B cell (primary cell): ENCODE data around the gene FBN2. TPM values are rescaled to one million over a fixed set of nuclear protein-coding genes. Genes with fewer than 3 reads are reported as not detected.

Source experiments
- ATAC-seq: fragments of 200-7000 bp; cut with Tn5 transposase; one replicate; pipeline ENCODE4 v1.10.0; 2021; ENCODE audit warnings: low read depth, mild to moderate bottlenecking, moderate number of reproducible peaks, moderate library complexity
- CTCF ChIA-PET: fragments of 350-600 bp; sonication (Branson Sonifier 250); formaldehyde crosslinking; loops from one replicate; lab custom pipeline; 2021; ENCODE audit warnings: antibody characterized with exemption, inconsistent platforms; lab: Charles Lee
- POLR2A ChIA-PET: fragments of 350-600 bp; sonication (Branson Sonifier 250); formaldehyde crosslinking; loops from one replicate; lab custom pipeline; 2021; ENCODE audit warnings: antibody characterized with exemption; lab: Charles Lee
- DNase-seq: peaks from one replicate; pipeline ENCODE4 v3.0.0; 2013
- H2AFZ ChIP-seq: 2 replicates; pipeline ENCODE4 v1.6.1; 2012; ENCODE audit warnings: mild to moderate bottlenecking, low read depth, low read length; ENCODE audit not compliant: insufficient read depth, poor library complexity, severe bottlenecking
- H3K27ac ChIP-seq, 2 donors: 1 replicate in 1 of 2; 2 replicates in 1 of 2; pipeline ENCODE4 v1.5.1; 2012 to 2013; ENCODE audit warnings: low read length in 2 of 2, mild to moderate bottlenecking in 2 of 2, moderate library complexity in 1 of 2
- H3K27me3 ChIP-seq, 4 experiments: fragments of 200-600 bp in 1 of 4; sonication (generic) in 1 of 4; replicated peaks in 1 of 4; 1 replicate in 2 of 4; 2 replicates in 2 of 4; pipeline versions ENCODE4 v1.6.1 to v1.7.0; 2013 to 2016; ENCODE audit warnings: low read length in 3 of 4, mild to moderate bottlenecking in 2 of 4, mixed read lengths in 1 of 4, moderate library complexity in 1 of 4; ENCODE audit not compliant: insufficient read depth in 4 of 4, control insufficient read depth in 3 of 4; ENCODE audit errors: control extremely low read depth in 1 of 4
- H3K36me3 ChIP-seq, 2 experiments: replicated peaks in 1 of 2; 1 replicate in 1 of 2; 2 replicates in 1 of 2; pipeline versions ENCODE4 v1.6.1 to v1.7.1; 2013; ENCODE audit warnings: low read length in 1 of 2; ENCODE audit not compliant: insufficient read depth in 2 of 2, control insufficient read depth in 1 of 2; ENCODE audit errors: control extremely low read depth in 1 of 2, extremely low read depth in 1 of 2
- H3K4me1 ChIP-seq, 2 donors: fragments of 200-600 bp in 1 of 2; sonication (generic) in 1 of 2; 1 replicate in 1 of 2; 2 replicates in 1 of 2; pipeline versions ENCODE4 v1.5.1 to v1.6.1; 2013 to 2017; ENCODE audit warnings: low read length in 2 of 2; ENCODE audit not compliant: control insufficient read depth in 2 of 2, insufficient read depth in 2 of 2
- H3K4me2 ChIP-seq: replicated peaks from 2 replicates; pipeline ENCODE3; 2012; ENCODE audit warnings: mild to moderate bottlenecking, low read depth, low read length; ENCODE audit not compliant: poor library complexity, severe bottlenecking
- H3K4me3 ChIP-seq, 5 experiments: fragments of 200-600 bp in 1 of 5; sonication (generic) in 1 of 5; 1 replicate in 3 of 5; 2 replicates in 2 of 5; pipeline versions ENCODE4 v1.5.1 to v1.7.0; 2011 to 2016; ENCODE audit warnings: low read length in 4 of 5, mild to moderate bottlenecking in 4 of 5, low read depth in 2 of 5, control low read depth in 1 of 5, moderate library complexity in 1 of 5; ENCODE audit not compliant: insufficient read depth in 1 of 5; ENCODE audit errors: control extremely low read depth in 1 of 5, extremely low read depth in 1 of 5
- H3K79me2 ChIP-seq: fragments of 200-600 bp; sonication (generic); one replicate; pipeline ENCODE4 v1.6.0; 2016; ENCODE audit warnings: low read length; ENCODE audit not compliant: control insufficient read depth, insufficient read depth
- H3K9ac ChIP-seq: fragments of 200-600 bp; sonication (generic); 2 replicates; pipeline ENCODE4 v1.6.1; 2017; ENCODE audit warnings: mild to moderate bottlenecking, low read length, moderate library complexity
- H3K9me3 ChIP-seq, 3 donors: one replicate each; pipeline versions ENCODE4 v1.6.1 to v1.7.1; 2013; ENCODE audit warnings: low read length in 2 of 3; ENCODE audit not compliant: control insufficient read depth in 2 of 3, insufficient read depth in 1 of 3; ENCODE audit errors: control extremely low read depth in 1 of 3
- H4K20me1 ChIP-seq: 2 replicates; pipeline ENCODE4 v1.6.0; 2012; ENCODE audit warnings: mild to moderate bottlenecking, low read length; ENCODE audit not compliant: insufficient read depth, control insufficient read depth, poor library complexity, severe bottlenecking
- H3K27ac Mint-ChIP-seq: one replicate; pipeline ENCODE4 v1.8.0; 2021; ENCODE audit warnings: mixed read lengths
- H3K27me3 Mint-ChIP-seq: one replicate; pipeline ENCODE4 v1.8.0; 2021; ENCODE audit warnings: mixed read lengths
- H3K4me1 Mint-ChIP-seq: one replicate; pipeline ENCODE4 v1.8.0; 2021; ENCODE audit warnings: mixed read lengths
- H3K4me3 Mint-ChIP-seq: one replicate; pipeline ENCODE4 v1.8.0; 2021; ENCODE audit warnings: mixed read lengths
- H3K9me3 Mint-ChIP-seq: one replicate; pipeline ENCODE4 v1.8.0; 2022; ENCODE audit warnings: mixed read lengths; ENCODE audit not compliant: insufficient read depth
- EZH2 ChIP-seq: IDR thresholded peaks from 2 replicates; pipeline ENCODE4 v1.6.1; 2012; ENCODE audit warnings: borderline replicate concordance, low read depth, mild to moderate bottlenecking, moderate library complexity, low read length; ENCODE audit not compliant: insufficient read depth, poor library complexity, severe bottlenecking
- WGBS: methylation state at CpG from one replicate; pipeline ENCODE4 v1.1.5; 2013; ENCODE audit warnings: missing lambda C conversion rate; ENCODE audit not compliant: insufficient coverage; 5-methylcytosine and 5-hydroxymethylcytosine counted together
- intact Hi-C: fragments of 100-400 bp; cut with micrococcal nuclease; formaldehyde crosslinking; loops from one replicate; pipeline ENCODE4 v1.10.0; 2022
- polyA plus RNA-seq: library from polyadenylated mRNA; depleted of rRNA; stranded (reverse); fragments of >200 nt; gene quantifications from 2 replicates; pipeline ENCODE4 v1.2.3, GENCODE V29; 2012
- total RNA-seq, 2 donors: library from RNA; stranded (reverse); fragments of 120-200 nt in 1 of 2; gene quantifications; 1 replicate in 1 of 2; 2 replicates in 1 of 2; pipeline versions ENCODE4 v1.2.3 to v1.2.4, GENCODE V29; 2013 to 2022
- TF ChIP-seq, protein P1 (sequence below): fragments of 200-600 bp; IDR thresholded peaks from one replicate; pipeline ENCODE4 v1.8.0; 2022; ENCODE audit warnings: antibody characterized with exemption, mild to moderate bottlenecking

Gene FBN2
- total and polyA plus RNA-seq, 2 donors (not counting 1 experiment from before 2014, with no cell fraction given): 0.03 TPM; not detected in 1

DNA sequence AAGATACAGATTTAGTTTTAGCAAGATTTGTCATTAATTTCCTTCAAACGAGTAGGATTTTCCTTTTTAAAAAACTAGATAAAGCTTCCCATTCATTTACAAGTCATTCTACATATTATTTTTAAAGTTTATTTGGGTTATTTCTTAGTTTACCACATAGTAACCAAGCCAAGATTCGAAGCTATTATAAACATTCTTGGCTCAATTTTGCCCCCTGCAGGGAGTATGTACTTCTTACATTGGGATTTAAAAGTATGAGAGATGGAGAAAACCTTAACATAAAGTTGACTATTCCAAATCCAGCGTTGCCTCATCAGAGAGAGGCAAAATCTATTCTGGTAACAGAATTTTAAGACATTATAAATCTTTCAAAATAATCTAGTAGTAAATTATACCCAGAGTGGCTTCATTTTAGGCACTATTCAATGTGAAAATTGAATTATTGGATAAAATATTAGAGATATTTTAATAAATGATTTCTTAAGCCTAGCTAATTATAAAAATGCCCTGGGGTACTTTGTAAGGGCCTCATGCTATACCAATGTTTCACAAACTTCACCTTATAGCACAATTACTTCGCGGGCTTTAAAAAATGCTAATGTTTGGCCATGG, 39.1 kb downstream of the FBN2 start:
- ChIA-PET POLR2A (no interaction called here), CTCF (interaction anchor here (0.8 to 1.3 kb wide), 3 partner anchors 14 to 935 kb away, joined by 3 to 5 read pairs (median 3); no protein-coding TSS in a partner anchor)
- Histone ChIP-seq H4K20me1 (no peaks in the 10 kb centered on the region), H3K36me3 (no peaks in the 10 kb centered on the region), H3K4me1 (no peaks in the 10 kb centered on the region), H3K27me3 (no peaks in the 10 kb centered on the region), H3K79me2 (no peaks in the 10 kb centered on the region), H3K9me3 (peaks cover 0 to 4% (median 1%) of the 10 kb centered on the region in 3 donors), H2AFZ (no peak overlapping the region), H3K9ac (no peak overlapping the region), H3K4me3 (no peak overlapping the region), H3K4me2 (no peak overlapping the region), H3K27ac (no peak overlapping the region)
- no peak overlapping the region for H3K27ac Mint-ChIP-seq
- no peak for DNase-seq
- intact Hi-C loops: no loop called here
- H3K27me3 Mint-ChIP-seq: no peaks in the 10 kb centered on the region
- TF ChIP-seq, protein P1, sequence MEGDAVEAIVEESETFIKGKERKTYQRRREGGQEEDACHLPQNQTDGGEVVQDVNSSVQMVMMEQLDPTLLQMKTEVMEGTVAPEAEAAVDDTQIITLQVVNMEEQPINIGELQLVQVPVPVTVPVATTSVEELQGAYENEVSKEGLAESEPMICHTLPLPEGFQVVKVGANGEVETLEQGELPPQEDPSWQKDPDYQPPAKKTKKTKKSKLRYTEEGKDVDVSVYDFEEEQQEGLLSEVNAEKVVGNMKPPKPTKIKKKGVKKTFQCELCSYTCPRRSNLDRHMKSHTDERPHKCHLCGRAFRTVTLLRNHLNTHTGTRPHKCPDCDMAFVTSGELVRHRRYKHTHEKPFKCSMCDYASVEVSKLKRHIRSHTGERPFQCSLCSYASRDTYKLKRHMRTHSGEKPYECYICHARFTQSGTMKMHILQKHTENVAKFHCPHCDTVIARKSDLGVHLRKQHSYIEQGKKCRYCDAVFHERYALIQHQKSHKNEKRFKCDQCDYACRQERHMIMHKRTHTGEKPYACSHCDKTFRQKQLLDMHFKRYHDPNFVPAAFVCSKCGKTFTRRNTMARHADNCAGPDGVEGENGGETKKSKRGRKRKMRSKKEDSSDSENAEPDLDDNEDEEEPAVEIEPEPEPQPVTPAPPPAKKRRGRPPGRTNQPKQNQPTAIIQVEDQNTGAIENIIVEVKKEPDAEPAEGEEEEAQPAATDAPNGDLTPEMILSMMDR: no peak
- TF ChIP-seq EZH2: no peak
- WGBS: no CpG with 5 or more reads among the region's 5 CpGs
- H3K4me3 Mint-ChIP-seq: no peak overlapping the region
- no peaks in the 10 kb centered on the region for H3K4me1 Mint-ChIP-seq
- no peak for ATAC-seq
- H3K9me3 Mint-ChIP-seq: peaks cover 8% of the 10 kb centered on the region

DNA sequence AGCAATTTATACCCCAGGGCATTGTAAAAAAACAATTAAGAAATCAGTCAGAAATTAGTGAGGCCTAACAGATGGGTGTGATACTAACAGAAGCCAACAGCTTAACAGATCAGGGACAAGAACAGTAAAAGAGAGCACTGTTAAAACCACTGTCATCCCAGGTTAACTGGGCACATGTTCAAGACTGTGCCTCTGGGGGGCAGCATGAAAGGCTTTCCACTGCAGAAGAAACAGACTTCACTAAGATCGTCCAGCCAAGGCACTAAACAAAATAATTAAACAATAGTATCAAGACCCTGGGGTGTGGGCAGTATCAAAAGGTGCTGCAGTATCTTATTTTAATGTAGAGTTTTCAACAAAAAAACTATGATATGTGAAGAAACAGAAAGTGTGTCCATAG, 43.5 kb downstream of the FBN2 start:
- WGBS: no CpG with 5 or more reads among the region's 1 CpG
- H3K9me3 Mint-ChIP-seq: no peaks in the 10 kb centered on the region
- CTCF ChIA-PET: no interaction called here
- ATAC-seq (no peak), DNase-seq (no peak)
- H3K4me3 Mint-ChIP-seq: no peak overlapping the region
- no peaks in the 10 kb centered on the region for H3K4me1 Mint-ChIP-seq
- Histone ChIP-seq H2AFZ (no peak overlapping the region), H3K27me3 (no peaks in the 10 kb centered on the region), H3K9me3 (peaks cover 0 to 1% (median 0%) of the 10 kb centered on the region in 3 donors), H3K4me3 (no peak overlapping the region), H4K20me1 (no peaks in the 10 kb centered on the region), H3K4me2 (no peak overlapping the region), H3K79me2 (no peaks in the 10 kb centered on the region), H3K9ac (no peak overlapping the region), H3K4me1 (no peaks in the 10 kb centered on the region), H3K27ac (no peak overlapping the region), H3K36me3 (no peaks in the 10 kb centered on the region)
- POLR2A ChIA-PET: no interaction called here
- no peaks in the 10 kb centered on the region for H3K27me3 Mint-ChIP-seq
- intact Hi-C loops: no loop called here
- TF ChIP-seq, protein P1: no peak
- no peak for TF ChIP-seq EZH2
- H3K27ac Mint-ChIP-seq: no peak overlapping the region
